GM18502 (cell line): ENCODE measurements around the gene GPAT3.
"Not testable (repeated sequence)": the region's sequence is repeated elsewhere in the genome, so short reads cannot be mapped to it uniquely, and the experiment has no call there.

ENCODE experiments used
- ATAC-seq: cut with Tn5 transposase; IDR thresholded peaks from one replicate; pipeline ENCODE4 v1.9.1; 2021; ENCODE audit warnings: mild to moderate bottlenecking; ENCODE audit not compliant: unreplicated experiment, poor library complexity

The GPAT3 gene

GRCh38 chr4:83535520-83536361, at the start of gene GPAT3:
TSS of gene GPAT3 (plus strand) at chr4:83536108. CDS start at chr4:83536623, 515 bp downstream.
- ATAC-seq: peak; percentile 81

GRCh38 chr4:83486457-83487129, 49.3 kb upstream of the GPAT3 start:
- no peak for ATAC-seq

- ATAC-seq: no peak
Observed at GRCh38 chr4:83489711-83490326, 46.1 kb upstream of the GPAT3 start.

GRCh38 chr4:83490876-83491450, 44.9 kb upstream of the GPAT3 start:
- ATAC-seq: peak; percentile 82

GRCh38 chr4:83496085-83496917, 39.6 kb upstream of the GPAT3 start:
- not testable (repeated sequence) for ATAC-seq

- no peak for ATAC-seq
Observed at GRCh38 chr4:83498187-83498586, 37.7 kb upstream of the GPAT3 start.

GRCh38 chr4:83501671-83502070, 34.2 kb upstream of the GPAT3 start:
- not testable (repeated sequence) for ATAC-seq

- ATAC-seq: no peak
Observed at GRCh38 chr4:83503974-83504373, 31.9 kb upstream of the GPAT3 start.

GRCh38 chr4:83504503-83504902, 31.4 kb upstream of the GPAT3 start:
- ATAC-seq: no peak

- ATAC-seq: no peak
Observed at GRCh38 chr4:83504996-83505395, 30.9 kb upstream of the GPAT3 start.

- peak; percentile 65 for ATAC-seq
Observed at GRCh38 chr4:83509156-83509585, 26.7 kb upstream of the GPAT3 start.

- ATAC-seq: no peak
Observed at GRCh38 chr4:83510442-83510841, 25.5 kb upstream of the GPAT3 start.

GRCh38 chr4:83516042-83516772, 19.7 kb upstream of the GPAT3 start:
- no peak for ATAC-seq

GRCh38 chr4:83522239-83522638, 13.7 kb upstream of the GPAT3 start:
- no peak for ATAC-seq

- no peak for ATAC-seq
Observed at GRCh38 chr4:83527671-83528070, 8.2 kb upstream of the GPAT3 start.

GRCh38 chr4:83536362-83537272, 709 bp downstream of the GPAT3 start:
- peak; percentile 18 for ATAC-seq

- ATAC-seq: no peak
Observed at GRCh38 chr4:83542225-83542624, 6.3 kb downstream of the GPAT3 start.

GRCh38 chr4:83546786-83547185, 10.9 kb downstream of the GPAT3 start:
- ATAC-seq: no peak
